HEK293 (cell line): ENCODE measurements around the gene TACC2.
A peak's percentile ranks its signal among the peaks of the same experiment; 100 is the strongest.

Experiments
- EGR2 ChIP-seq: fragments of 450-650 bp; formaldehyde crosslinking; IDR thresholded peaks from 2 replicates; pipeline ENCODE4 v1.5.1; 2016; ENCODE audit warnings: low read depth, missing biosample characterization, missing genetic modification characterization
- HOXC10 ChIP-seq: sonication (generic); formaldehyde crosslinking; IDR thresholded peaks from 2 replicates; pipeline ENCODE4 v1.8.1; 2023; ENCODE audit warnings: mild to moderate bottlenecking, missing genetic modification reagents
- KLF9 ChIP-seq: fragments of 450-650 bp; formaldehyde crosslinking; IDR thresholded peaks from 2 replicates; pipeline ENCODE4 v1.5.1; 2016; ENCODE audit warnings: missing biosample characterization, missing genetic modification characterization, low read depth
- MEIS1 ChIP-seq: sonication (generic); formaldehyde crosslinking; IDR thresholded peaks from 2 replicates; pipeline ENCODE4 v1.8.1; 2022; ENCODE audit warnings: missing genetic modification reagents, mild to moderate bottlenecking, borderline replicate concordance
- SP3 ChIP-seq: fragments of 450-650 bp; formaldehyde crosslinking; IDR thresholded peaks from 2 replicates; pipeline ENCODE4 v1.5.1; 2016; ENCODE audit warnings: missing biosample characterization, missing genetic modification characterization
- SP7 ChIP-seq: fragments of 450-650 bp; formaldehyde crosslinking; IDR thresholded peaks from 2 replicates; pipeline ENCODE4 v1.5.1; 2016; ENCODE audit warnings: missing biosample characterization, missing genetic modification characterization
- TCF7L2 ChIP-seq: IDR thresholded peaks from 2 replicates; pipeline ENCODE4 v1.6.1; 2011; ENCODE audit warnings: low read depth, mild to moderate bottlenecking, inconsistent platforms, low read length, moderate library complexity, borderline replicate concordance
- ZBTB21 ChIP-seq: fragments of 450-650 bp; formaldehyde crosslinking; IDR thresholded peaks from 2 replicates; pipeline ENCODE4 v1.5.1; 2017; ENCODE audit warnings: missing biosample characterization, missing genetic modification characterization
- ZBTB26 ChIP-seq: fragments of 450-650 bp; formaldehyde crosslinking; optimal IDR thresholded peaks from 2 replicates; pipeline ENCODE3; 2016; ENCODE audit warnings: missing biosample characterization, mild to moderate bottlenecking, missing genetic modification characterization
- ZBTB44 ChIP-seq: fragments of 450-650 bp; IDR thresholded peaks from 2 replicates; pipeline ENCODE4 v1.5.1; 2018; ENCODE audit warnings: missing biosample characterization, mild to moderate bottlenecking, missing genetic modification characterization
- ZBTB49 ChIP-seq: fragments of 450-650 bp; formaldehyde crosslinking; IDR thresholded peaks from 2 replicates; pipeline ENCODE4 v1.5.1; 2016; ENCODE audit warnings: missing biosample characterization, missing genetic modification characterization, low read depth
- ZNF140 ChIP-seq: fragments of 450-650 bp; formaldehyde crosslinking; IDR thresholded peaks from 2 replicates; pipeline ENCODE4 v1.5.1; 2016; ENCODE audit warnings: missing biosample characterization, missing genetic modification characterization
- ZNF148 ChIP-seq: fragments of 450-650 bp; formaldehyde crosslinking; IDR thresholded peaks from 2 replicates; pipeline ENCODE4 v1.5.0; 2017; ENCODE audit warnings: missing biosample characterization, missing genetic modification characterization, borderline replicate concordance
- ZNF24 ChIP-seq: fragments of 450-650 bp; formaldehyde crosslinking; IDR thresholded peaks from 2 replicates; pipeline ENCODE4 v1.5.1; 2016; ENCODE audit warnings: missing biosample characterization, missing genetic modification characterization
- ZNF341 ChIP-seq: fragments of 450-650 bp; formaldehyde crosslinking; IDR thresholded peaks from 2 replicates; pipeline ENCODE4; 2016; ENCODE audit warnings: low read depth, missing biosample characterization, missing genetic modification characterization
- ZNF350 ChIP-seq: fragments of 450-650 bp; formaldehyde crosslinking; IDR thresholded peaks from 2 replicates; pipeline ENCODE4 v1.5.0; 2017; ENCODE audit warnings: missing biosample characterization, mild to moderate bottlenecking, missing genetic modification characterization
- ZNF404 ChIP-seq: fragments of 450-650 bp; formaldehyde crosslinking; IDR thresholded peaks from 2 replicates; pipeline ENCODE4 v1.5.1; 2017; ENCODE audit warnings: missing biosample characterization, missing genetic modification characterization
- ZNF433 ChIP-seq: fragments of 450-650 bp; formaldehyde crosslinking; IDR thresholded peaks from 2 replicates; pipeline ENCODE4 v1.5.1; 2016; ENCODE audit warnings: missing biosample characterization, missing genetic modification characterization, low read depth
- ZNF510 ChIP-seq: fragments of 450-650 bp; formaldehyde crosslinking; IDR thresholded peaks from 2 replicates; pipeline ENCODE4 v1.5.1; 2018; ENCODE audit warnings: mild to moderate bottlenecking, missing genetic modification characterization, missing biosample characterization; ENCODE audit not compliant: insufficient replicate concordance
- ZNF530 ChIP-seq: fragments of 450-650 bp; formaldehyde crosslinking; IDR thresholded peaks from 2 replicates; pipeline ENCODE4 v1.5.1; 2016; ENCODE audit warnings: low read depth, missing biosample characterization, missing genetic modification characterization
- ZNF623 ChIP-seq: fragments of 450-650 bp; formaldehyde crosslinking; IDR thresholded peaks from 2 replicates; pipeline ENCODE4 v1.5.1; 2016; ENCODE audit warnings: missing biosample characterization, missing genetic modification characterization
- ZNF645 ChIP-seq: fragments of 450-650 bp; formaldehyde crosslinking; IDR thresholded peaks from 2 replicates; pipeline ENCODE4; 2016; ENCODE audit warnings: missing biosample characterization, missing genetic modification characterization
- ZNF707 ChIP-seq: fragments of 450-650 bp; formaldehyde crosslinking; IDR thresholded peaks from 2 replicates; pipeline ENCODE4 v1.5.1; 2016; ENCODE audit warnings: missing biosample characterization, missing genetic modification characterization
- ZNF777 ChIP-seq: fragments of 450-650 bp; formaldehyde crosslinking; IDR thresholded peaks from 2 replicates; pipeline ENCODE4 v1.5.1; 2017; ENCODE audit warnings: missing biosample characterization, missing genetic modification characterization, borderline replicate concordance
- ZNF785 ChIP-seq: fragments of 450-650 bp; formaldehyde crosslinking; IDR thresholded peaks from 2 replicates; pipeline ENCODE4 v1.5.1; 2016; ENCODE audit warnings: missing biosample characterization, missing genetic modification characterization
- ZSCAN16 ChIP-seq: fragments of 450-650 bp; formaldehyde crosslinking; IDR thresholded peaks from 2 replicates; pipeline ENCODE4 v1.5.1; 2016; ENCODE audit warnings: missing biosample characterization, missing genetic modification characterization
- ZSCAN18 ChIP-seq: fragments of 450-650 bp; formaldehyde crosslinking; IDR thresholded peaks from 2 replicates; pipeline ENCODE4 v1.5.1; 2016; ENCODE audit warnings: missing biosample characterization, missing genetic modification characterization
- ZSCAN30 ChIP-seq: fragments of 450-650 bp; IDR thresholded peaks from 2 replicates; pipeline ENCODE4 v1.5.1; 2018; ENCODE audit warnings: missing biosample characterization, mild to moderate bottlenecking, missing genetic modification characterization, moderate library complexity
- ZXDB ChIP-seq: fragments of 450-650 bp; formaldehyde crosslinking; IDR thresholded peaks from 2 replicates; pipeline ENCODE4 v1.5.1; 2016; ENCODE audit warnings: missing biosample characterization, missing genetic modification characterization

Gene TACC2

GRCh38 chr10:122140941-122141623, 152.1 kb downstream of the TACC2 start (continued):
- TF ChIP-seq ZBTB49 (tag by site-specific recombination) (no peak), ZNF24 (tag by site-specific recombination) (peak; percentile 19; the same call in 1 of the 2 replicates), MEIS1 (CRISPR knock-in tag) (no peak), ZNF404 (tag by site-specific recombination) (no peak), ZNF623 (tag by site-specific recombination) (peak; percentile 6; the same call in 1 of the 2 replicates), ZXDB (tag by site-specific recombination) (no peak), ZSCAN18 (tag by site-specific recombination) (no peak), HOXC10 (CRISPR knock-in tag) (no peak), ZNF645 (no peak), SP7 (peak; percentile 75), ZNF707 (no peak), ZNF148 (tag by site-specific recombination) (no peak), ZSCAN30 (no peak), ZBTB26 (peak; percentile 11), SP3 (tag by site-specific recombination) (peak; percentile 34), ZNF433 (tag by site-specific recombination) (no peak), EGR2 (peak; percentile 67; the same call in 1 of the 2 replicates), ZNF510 (tag by site-specific recombination) (no peak), ZBTB21 (tag by site-specific recombination) (peak; percentile 24; the same call in 1 of the 2 replicates), ZNF530 (tag by site-specific recombination) (no peak), ZNF350 (no peak), ZNF777 (tag by site-specific recombination) (no peak), ZSCAN16 (tag by site-specific recombination) (no peak), TCF7L2 (no peak), KLF9 (tag by site-specific recombination) (peak; percentile 25; the same call in 1 of the 2 replicates), ZNF140 (tag by site-specific recombination) (no peak), ZNF341 (tag by site-specific recombination) (no peak), ZBTB44 (tag by site-specific recombination) (no peak), ZNF785 (tag by site-specific recombination) (no peak)
